GM19193 (cell line): ENCODE results near the gene COL28A1.

Source experiments
- POLR2A ChIP-seq: IDR thresholded peaks from 4 replicates; pipeline ENCODE4 v1.6.1; 2011; ENCODE audit not compliant: insufficient read depth, insufficient read length; ENCODE audit errors: extremely low read depth

COL28A1 gene

GRCh38 chr7:7418997-7419396, 116.7 kb downstream of the COL28A1 start:
- no peak for TF ChIP-seq POLR2A

DNA sequence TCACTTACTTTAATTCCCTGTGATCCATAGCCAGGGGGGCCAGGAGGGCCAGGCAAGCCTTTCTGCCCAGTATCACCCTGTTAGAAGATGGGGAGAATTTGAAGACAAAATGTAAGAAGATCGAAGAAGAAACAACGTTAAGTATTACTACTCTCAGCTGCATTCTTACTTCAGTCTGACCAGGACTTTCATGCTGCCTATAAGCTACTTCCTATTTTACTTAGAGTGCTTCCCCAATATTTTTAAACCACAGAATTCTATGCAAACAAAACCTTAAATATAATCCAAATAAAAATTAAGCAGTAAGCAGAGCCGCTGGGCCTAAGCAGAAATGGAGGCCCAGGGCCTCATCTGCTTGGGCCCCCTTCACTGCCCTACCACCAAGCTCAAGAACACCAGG, 117.8 kb downstream of the COL28A1 start:
- no peak for TF ChIP-seq POLR2A

GRCh38 chr7:7417414-7417813, 118.3 kb downstream of the COL28A1 start:
- TF ChIP-seq POLR2A, result no peak

DNA sequence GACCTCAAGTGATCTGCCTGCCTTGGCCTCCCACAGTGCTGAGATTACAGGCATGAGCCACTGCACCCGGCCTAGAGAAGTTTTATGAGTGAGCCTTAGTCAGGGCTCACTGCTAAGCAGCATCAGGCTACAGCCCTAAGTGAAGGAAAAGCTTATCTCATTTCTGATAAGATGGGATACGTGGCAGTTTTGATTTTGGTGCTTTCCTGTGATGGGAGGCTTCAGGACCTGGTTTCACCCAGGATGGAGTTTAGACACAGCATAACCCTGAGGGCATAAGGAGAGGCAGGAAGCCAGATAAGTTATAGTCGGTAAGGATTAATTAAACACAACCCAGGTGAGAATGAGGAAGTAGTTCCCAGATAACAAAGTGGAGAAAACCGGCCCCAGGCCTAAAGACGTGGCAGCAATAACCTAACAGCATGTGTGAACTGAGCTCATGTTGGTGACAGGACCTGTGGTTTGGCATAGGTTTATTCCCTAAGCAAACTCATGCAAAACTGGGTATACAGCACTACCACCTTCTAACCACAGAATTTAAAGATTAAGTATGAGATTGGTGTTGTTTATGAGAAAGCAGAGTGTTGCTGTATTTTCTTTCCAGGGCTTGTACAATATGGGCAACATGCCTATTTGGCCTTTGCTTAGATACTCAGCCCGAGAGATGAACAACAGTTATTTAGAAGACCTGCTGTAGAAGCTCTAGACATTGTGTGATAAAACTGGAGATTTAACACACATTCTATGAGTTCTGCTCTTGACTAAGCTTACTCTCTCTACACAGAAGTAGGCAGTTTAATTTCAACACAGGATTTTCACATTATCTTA, 119.4 kb downstream of the COL28A1 start:
- no peak for TF ChIP-seq POLR2A

GRCh38 chr7:7414791-7415603, 120.7 kb downstream of the COL28A1 start:
- no peak for TF ChIP-seq POLR2A

GRCh38 chr7:7408001-7408770, 127.5 kb downstream of the COL28A1 start:
- TF ChIP-seq POLR2A, result no peak

DNA sequence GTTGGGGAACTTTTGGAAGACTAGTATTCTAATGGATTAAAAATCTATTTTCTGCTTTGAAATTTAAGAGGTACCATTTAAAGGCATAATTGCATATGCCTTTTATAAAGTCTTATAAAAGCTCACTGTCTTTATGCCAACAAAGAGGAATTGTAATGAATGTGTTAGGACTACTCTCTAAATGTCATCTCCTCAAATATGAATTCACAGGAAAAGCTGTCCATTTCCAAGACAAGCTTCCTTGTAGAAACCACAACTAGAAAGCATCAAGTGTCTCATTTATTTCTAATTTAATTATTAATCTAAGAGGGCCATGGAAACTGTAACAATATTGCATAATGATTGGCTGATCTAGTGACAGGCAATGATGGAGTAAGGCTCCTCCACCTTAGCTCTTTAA, 130.2 kb downstream of the COL28A1 start:
- TF ChIP-seq POLR2A, result no peak

DNA sequence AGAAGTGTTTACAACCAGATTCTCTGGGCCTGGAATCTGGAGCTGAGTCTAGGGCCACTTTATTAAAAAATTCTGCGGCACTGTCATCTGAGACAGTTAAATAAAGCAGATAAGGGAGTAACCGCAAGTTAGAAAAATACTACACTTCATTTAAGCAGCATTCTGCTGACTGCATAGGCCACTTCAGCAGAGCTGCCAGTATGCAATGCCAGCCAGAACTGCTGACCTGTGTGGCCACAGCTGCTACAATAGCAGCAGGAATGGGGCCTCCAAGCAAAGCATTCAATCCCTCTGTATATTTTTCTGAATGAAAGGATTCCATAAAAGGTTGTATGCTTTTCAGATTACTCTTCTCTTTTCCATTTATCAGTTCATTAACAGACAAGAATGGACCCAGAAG, 136.0 kb downstream of the COL28A1 start:
- no peak for TF ChIP-seq POLR2A

DNA sequence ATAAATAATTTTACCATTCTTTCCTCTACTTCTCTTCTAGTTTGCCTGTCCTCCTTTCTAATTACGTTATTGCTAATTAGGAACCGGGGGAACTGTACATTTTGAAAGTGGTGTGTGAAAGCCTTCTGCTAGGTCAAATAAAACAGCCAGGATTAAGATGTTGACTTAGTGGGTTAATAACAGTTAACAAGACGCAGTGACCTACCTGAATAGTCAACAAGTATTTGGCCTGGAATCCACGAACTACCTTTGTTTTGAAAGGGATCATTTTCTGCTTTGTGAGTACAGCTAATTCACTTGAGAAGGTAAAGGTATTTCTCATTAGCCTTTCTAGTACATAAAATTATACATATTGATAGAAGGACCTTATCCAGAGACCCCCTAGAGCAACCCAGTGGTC, 139.9 kb downstream of the COL28A1 start:
- TF ChIP-seq POLR2A, result no peak

- no peak for TF ChIP-seq POLR2A
Measured at GRCh38 chr7:7385421-7385820, 150.3 kb downstream of the COL28A1 start.

GRCh38 chr7:7384228-7384627, 151.4 kb downstream of the COL28A1 start:
- no peak for TF ChIP-seq POLR2A

DNA sequence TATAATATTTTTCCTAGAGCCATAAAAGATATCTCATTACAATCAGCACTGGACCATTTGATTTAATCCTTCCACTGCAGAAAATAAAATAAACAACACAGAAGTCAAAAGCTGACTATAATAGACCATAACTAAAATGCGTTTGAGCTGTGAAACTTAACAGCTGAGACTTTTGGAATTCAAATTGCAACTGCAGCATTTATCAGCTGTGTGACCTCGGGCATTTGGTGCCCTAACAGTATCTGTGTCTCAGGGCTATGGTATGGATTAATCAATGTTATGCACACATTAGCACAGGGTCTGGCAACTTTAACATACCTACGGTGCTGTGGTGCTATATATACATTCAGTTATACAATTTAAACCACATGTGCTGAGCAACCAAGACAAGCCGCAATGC, 160.1 kb downstream of the COL28A1 start:
- TF ChIP-seq POLR2A, result no peak

- no peak for TF ChIP-seq POLR2A
Measured at GRCh38 chr7:7370076-7370475, 165.6 kb downstream of the COL28A1 start.

GRCh38 chr7:7369134-7369533, 166.5 kb downstream of the COL28A1 start:
- no peak for TF ChIP-seq POLR2A

DNA sequence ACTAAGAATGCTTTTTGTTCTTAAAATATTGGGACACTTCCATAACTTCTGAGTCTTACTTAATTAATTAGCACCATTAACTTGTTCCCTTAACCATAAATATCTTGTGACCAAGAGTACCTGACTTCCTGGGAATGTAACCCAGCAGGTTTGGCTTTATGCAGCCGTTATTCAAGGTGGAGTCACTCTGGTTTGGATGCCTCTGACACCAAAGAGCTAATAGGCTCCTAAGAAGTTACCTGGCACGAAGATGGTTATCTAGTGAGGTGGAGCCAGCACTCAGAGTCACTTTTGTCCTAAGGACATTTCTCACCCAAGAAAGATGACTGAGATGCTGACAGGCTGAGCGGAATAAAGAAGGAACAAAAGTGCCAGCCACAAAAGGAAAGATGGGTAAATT, 181.0 kb downstream of the COL28A1 start:
- no peak for TF ChIP-seq POLR2A
